ENCODE data around the gene HARS2. TPM values are rescaled to one million over a fixed set of nuclear protein-coding genes. Genes with fewer than 3 reads are reported as not detected.

HARS2 gene
- total and polyA plus RNA-seq, 10 of the 15 experiments (the other 5 are each of a cell fraction or from before 2014, with no cell fraction given): 9.3 to 34.3 (median 24.8) TPM

DNA sequence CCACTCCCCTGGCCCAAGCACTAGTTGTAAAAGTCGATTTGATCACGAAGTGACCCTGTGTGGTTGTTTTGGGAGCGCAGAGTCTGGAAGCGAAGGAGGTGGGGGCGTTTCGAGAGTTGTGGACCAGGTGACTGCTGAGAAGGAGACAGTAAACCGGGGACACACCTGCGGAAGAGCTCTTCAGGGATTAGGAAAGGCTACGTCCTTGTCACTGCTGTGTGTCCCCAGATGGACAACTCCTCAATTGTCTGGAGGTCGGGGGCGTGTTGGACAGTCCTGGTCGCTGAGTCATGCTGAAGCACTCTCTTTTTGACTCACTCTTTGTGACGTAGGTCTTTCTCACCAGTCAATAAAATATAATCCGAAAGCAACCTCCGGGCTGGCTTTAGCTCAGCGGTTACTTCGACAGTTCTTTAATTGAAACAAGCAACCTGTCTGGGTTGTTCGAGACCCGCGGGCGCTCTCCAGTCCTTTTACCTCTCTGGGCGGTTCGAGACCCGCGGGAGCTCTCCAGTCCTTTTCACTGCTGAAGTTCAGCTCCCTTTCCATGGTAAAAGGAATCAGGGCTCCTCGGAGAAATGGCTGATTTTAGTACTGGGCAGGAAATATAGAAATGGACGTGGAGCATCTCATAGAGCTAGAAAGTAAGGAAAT lies 19.8 kb downstream of the HARS2 start (continued):
- TF ChIP-seq IKZF2 (IDR thresholded peaks at IDR 0.05) (peak; percentile 88 to 92), JUNB (IDR thresholded peaks at IDR 0.05) (peak; percentile 100), CBX5 (IDR thresholded peaks at IDR 0.05; ENCODE audit: low read depth) (peak; percentile 96; the same call in 1 of the 2 replicates), EED (IDR thresholded peaks at IDR 0.05; ENCODE audit: low read depth) (0 out of 2 replicates have a peak, but pooled peaks have one; percentile 45), HDAC6 (IDR thresholded peaks at IDR 0.05; ENCODE audit: unreplicated experiment) (peak; percentile 8), NBN (IDR thresholded peaks at IDR 0.05) (peak; percentile 97), RFX5 (IDR thresholded peaks at IDR 0.05; ENCODE audit: low read depth, low read length) (0 out of 2 replicates have a peak, but pooled peaks have one; percentile 32), SMAD1 (IDR thresholded peaks at IDR 0.05; ENCODE audit: low read depth, partially characterized antibody) (peak; percentile 47), ZNF24 (IDR thresholded peaks at IDR 0.05) (peak; percentile 100), TCF3 (IDR thresholded peaks at IDR 0.05; ENCODE audit: borderline replicate concordance, insufficient read depth, low read depth, low read length) (no peak), ASH2L (IDR thresholded peaks at IDR 0.05; ENCODE audit: borderline replicate concordance, low read depth) (peak; percentile 95; the same call in 1 of the 2 replicates), ZBED1 (IDR thresholded peaks at IDR 0.05; ENCODE audit: borderline replicate concordance) (peak; percentile 54; the same call in 1 of the 2 replicates), RUNX3 (IDR thresholded peaks at IDR 0.05; ENCODE audit: low read length) (peak; percentile 92), GATAD2B (conservative IDR thresholded peaks at IDR 0.05; ENCODE audit: low read depth) (peak; percentile 82), POLR2AphosphoS5 (IDR thresholded peaks at IDR 0.05; ENCODE audit: low read length) (peak; percentile 66; the same call in 1 of the 2 replicates)
- TF ChIP-seq, protein P1, sequence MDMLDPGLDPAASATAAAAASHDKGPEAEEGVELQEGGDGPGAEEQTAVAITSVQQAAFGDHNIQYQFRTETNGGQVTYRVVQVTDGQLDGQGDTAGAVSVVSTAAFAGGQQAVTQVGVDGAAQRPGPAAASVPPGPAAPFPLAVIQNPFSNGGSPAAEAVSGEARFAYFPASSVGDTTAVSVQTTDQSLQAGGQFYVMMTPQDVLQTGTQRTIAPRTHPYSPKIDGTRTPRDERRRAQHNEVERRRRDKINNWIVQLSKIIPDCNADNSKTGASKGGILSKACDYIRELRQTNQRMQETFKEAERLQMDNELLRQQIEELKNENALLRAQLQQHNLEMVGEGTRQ (IDR thresholded peaks at IDR 0.05; ENCODE audit: borderline replicate concordance, low read depth, low read length): no peak
- TF ChIP-seq, protein P2, sequence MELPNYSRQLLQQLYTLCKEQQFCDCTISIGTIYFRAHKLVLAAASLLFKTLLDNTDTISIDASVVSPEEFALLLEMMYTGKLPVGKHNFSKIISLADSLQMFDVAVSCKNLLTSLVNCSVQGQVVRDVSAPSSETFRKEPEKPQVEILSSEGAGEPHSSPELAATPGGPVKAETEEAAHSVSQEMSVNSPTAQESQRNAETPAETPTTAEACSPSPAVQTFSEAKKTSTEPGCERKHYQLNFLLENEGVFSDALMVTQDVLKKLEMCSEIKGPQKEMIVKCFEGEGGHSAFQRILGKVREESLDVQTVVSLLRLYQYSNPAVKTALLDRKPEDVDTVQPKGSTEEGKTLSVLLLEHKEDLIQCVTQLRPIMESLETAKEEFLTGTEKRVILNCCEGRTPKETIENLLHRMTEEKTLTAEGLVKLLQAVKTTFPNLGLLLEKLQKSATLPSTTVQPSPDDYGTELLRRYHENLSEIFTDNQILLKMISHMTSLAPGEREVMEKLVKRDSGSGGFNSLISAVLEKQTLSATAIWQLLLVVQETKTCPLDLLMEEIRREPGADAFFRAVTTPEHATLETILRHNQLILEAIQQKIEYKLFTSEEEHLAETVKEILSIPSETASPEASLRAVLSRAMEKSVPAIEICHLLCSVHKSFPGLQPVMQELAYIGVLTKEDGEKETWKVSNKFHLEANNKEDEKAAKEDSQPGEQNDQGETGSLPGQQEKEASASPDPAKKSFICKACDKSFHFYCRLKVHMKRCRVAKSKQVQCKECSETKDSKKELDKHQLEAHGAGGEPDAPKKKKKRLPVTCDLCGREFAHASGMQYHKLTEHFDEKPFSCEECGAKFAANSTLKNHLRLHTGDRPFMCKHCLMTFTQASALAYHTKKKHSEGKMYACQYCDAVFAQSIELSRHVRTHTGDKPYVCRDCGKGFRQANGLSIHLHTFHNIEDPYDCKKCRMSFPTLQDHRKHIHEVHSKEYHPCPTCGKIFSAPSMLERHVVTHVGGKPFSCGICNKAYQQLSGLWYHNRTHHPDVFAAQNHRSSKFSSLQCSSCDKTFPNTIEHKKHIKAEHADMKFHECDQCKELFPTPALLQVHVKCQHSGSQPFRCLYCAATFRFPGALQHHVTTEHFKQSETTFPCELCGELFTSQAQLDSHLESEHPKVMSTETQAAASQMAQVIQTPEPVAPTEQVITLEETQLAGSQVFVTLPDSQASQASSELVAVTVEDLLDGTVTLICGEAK (IDR thresholded peaks at IDR 0.05; ENCODE audit: borderline replicate concordance): peak; percentile 85
- TF ChIP-seq, protein P3, sequence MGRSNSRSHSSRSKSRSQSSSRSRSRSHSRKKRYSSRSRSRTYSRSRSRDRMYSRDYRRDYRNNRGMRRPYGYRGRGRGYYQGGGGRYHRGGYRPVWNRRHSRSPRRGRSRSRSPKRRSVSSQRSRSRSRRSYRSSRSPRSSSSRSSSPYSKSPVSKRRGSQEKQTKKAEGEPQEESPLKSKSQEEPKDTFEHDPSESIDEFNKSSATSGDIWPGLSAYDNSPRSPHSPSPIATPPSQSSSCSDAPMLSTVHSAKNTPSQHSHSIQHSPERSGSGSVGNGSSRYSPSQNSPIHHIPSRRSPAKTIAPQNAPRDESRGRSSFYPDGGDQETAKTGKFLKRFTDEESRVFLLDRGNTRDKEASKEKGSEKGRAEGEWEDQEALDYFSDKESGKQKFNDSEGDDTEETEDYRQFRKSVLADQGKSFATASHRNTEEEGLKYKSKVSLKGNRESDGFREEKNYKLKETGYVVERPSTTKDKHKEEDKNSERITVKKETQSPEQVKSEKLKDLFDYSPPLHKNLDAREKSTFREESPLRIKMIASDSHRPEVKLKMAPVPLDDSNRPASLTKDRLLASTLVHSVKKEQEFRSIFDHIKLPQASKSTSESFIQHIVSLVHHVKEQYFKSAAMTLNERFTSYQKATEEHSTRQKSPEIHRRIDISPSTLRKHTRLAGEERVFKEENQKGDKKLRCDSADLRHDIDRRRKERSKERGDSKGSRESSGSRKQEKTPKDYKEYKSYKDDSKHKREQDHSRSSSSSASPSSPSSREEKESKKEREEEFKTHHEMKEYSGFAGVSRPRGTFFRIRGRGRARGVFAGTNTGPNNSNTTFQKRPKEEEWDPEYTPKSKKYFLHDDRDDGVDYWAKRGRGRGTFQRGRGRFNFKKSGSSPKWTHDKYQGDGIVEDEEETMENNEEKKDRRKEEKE (IDR thresholded peaks at IDR 0.05): no peak
- TF ChIP-seq, protein P4, sequence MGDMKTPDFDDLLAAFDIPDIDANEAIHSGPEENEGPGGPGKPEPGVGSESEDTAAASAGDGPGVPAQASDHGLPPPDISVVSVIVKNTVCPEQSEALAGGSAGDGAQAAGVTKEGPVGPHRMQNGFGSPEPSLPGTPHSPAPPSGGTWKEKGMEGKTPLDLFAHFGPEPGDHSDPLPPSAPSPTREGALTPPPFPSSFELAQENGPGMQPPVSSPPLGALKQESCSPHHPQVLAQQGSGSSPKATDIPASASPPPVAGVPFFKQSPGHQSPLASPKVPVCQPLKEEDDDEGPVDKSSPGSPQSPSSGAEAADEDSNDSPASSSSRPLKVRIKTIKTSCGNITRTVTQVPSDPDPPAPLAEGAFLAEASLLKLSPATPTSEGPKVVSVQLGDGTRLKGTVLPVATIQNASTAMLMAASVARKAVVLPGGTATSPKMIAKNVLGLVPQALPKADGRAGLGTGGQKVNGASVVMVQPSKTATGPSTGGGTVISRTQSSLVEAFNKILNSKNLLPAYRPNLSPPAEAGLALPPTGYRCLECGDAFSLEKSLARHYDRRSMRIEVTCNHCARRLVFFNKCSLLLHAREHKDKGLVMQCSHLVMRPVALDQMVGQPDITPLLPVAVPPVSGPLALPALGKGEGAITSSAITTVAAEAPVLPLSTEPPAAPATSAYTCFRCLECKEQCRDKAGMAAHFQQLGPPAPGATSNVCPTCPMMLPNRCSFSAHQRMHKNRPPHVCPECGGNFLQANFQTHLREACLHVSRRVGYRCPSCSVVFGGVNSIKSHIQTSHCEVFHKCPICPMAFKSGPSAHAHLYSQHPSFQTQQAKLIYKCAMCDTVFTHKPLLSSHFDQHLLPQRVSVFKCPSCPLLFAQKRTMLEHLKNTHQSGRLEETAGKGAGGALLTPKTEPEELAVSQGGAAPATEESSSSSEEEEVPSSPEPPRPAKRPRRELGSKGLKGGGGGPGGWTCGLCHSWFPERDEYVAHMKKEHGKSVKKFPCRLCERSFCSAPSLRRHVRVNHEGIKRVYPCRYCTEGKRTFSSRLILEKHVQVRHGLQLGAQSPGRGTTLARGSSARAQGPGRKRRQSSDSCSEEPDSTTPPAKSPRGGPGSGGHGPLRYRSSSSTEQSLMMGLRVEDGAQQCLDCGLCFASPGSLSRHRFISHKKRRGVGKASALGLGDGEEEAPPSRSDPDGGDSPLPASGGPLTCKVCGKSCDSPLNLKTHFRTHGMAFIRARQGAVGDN (IDR thresholded peaks at IDR 0.05): peak; percentile 44; the same call in 1 of the 2 replicates

All from GM12878 (cell line).